ENCODE data around the gene TRIM2.

The TRIM2 gene

DNA sequence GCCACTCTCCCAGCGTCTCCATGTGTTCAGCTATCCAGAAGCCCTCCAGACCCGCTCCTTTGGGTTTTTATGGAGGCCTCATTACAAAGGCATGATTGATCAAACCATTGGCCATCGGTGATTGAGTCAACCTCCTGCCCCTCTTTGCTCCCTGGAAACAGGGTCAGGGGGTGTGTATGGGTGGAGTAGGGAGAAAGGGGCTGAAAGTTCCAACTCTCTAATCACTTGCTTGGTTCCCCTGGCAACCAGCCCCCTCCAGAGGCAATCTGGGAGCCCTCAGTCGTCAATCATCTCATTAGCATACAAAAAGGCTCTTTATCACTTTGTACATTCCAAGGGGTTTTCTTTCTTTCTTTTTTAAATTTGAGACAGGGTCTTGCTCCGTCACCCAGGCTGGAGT lies 2.3 kb downstream of the TRIM2 start:
- no peak for TF ChIP-seq ZNF274 (IDR thresholded peaks at IDR 0.05; ENCODE audit: low read depth, low read length)
- no peak overlapping the region for H3K4me3 ChIP-seq (ENCODE audit: low read length)

DNA sequence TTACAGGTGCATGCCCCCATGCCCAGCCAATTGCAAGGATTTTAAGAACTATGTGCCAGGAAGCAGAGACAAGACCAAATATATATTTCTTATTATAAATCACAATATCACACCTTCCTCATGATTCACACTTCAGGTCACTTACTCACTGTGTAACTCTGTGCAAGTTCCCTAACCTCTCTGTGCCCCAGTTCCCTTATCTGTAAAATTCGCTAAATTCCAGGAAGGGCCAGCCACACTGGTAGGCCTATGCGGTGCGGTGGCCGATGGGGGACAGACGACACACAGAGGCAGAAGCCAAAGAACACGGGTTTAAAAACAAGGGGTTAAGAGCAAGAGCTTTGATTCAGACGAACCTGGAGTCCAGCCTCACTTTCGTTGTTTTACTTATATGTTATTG lies 2.8 kb downstream of the TRIM2 start:
- no peak overlapping the region for H3K4me3 ChIP-seq (ENCODE audit: low read length)
- TF ChIP-seq ZNF274 (IDR thresholded peaks at IDR 0.05; ENCODE audit: low read depth, low read length), result no peak

DNA sequence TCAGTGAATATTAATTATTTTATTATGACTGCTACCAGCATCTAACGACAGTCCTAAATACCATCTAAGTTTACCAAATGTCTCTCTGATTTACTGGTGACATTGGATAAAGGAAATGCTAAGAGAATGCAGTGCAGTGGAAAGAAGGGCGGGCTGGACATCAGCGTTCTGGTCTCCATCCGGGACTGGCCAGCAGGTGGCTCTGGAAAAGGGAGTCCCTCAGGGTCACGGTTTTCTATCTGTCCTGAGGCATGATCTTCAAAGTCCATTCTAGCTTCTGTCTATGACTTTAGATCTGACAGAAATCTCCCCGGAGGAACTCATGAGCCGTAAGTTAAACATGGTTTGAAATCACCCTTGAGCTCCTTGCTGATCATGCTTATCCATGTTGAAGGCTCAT lies 3.3 kb downstream of the TRIM2 start:
- TF ChIP-seq ZNF274 (IDR thresholded peaks at IDR 0.05; ENCODE audit: low read depth, low read length), result no peak
- no peak overlapping the region for H3K4me3 ChIP-seq (ENCODE audit: low read length)

DNA sequence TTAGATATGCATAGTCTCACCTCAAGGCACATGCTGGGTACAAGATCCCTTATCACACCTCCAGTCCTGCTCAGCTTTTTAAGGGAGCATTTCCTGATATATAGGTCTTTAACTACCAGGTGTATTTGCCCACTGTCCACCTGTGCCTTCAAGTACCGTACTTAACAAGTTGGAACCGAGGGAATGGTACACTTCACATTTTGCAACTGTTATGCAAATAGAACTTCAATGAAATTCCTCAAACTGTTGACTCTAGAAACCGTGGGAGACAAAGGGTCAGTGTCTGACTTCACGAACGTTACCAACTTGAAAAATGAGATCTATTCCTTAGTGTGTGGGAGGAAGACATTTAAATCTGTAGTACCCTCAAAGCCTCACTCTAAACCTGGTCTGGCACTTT lies 5.2 kb downstream of the TRIM2 start:
- no peak for TF ChIP-seq ZNF274 (IDR thresholded peaks at IDR 0.05; ENCODE audit: low read depth, low read length)
- H3K4me3 ChIP-seq (ENCODE audit: low read length), result no peak overlapping the region

DNA sequence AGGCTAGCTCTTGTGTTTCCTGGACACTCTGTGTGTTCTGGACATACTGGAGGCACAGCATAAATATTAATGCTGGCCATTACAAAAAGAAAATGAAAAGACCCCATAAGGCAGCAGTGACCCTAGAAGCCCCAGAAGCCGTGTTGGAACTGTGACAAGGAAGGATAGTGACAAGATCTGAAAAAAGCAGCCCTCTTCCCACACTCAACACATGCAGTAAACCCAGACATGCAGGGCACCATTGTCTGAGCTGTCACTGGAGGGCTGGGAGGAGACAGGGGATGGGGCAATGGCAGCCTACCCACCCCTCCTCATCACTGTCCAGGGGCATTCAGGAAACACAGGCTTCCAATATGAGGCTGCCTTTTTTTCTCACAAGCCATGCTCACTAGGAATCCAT lies 6.5 kb downstream of the TRIM2 start:
- no peak overlapping the region for H3K4me3 ChIP-seq (ENCODE audit: low read length)
- TF ChIP-seq ZNF274 (IDR thresholded peaks at IDR 0.05; ENCODE audit: low read depth, low read length), result no peak

DNA sequence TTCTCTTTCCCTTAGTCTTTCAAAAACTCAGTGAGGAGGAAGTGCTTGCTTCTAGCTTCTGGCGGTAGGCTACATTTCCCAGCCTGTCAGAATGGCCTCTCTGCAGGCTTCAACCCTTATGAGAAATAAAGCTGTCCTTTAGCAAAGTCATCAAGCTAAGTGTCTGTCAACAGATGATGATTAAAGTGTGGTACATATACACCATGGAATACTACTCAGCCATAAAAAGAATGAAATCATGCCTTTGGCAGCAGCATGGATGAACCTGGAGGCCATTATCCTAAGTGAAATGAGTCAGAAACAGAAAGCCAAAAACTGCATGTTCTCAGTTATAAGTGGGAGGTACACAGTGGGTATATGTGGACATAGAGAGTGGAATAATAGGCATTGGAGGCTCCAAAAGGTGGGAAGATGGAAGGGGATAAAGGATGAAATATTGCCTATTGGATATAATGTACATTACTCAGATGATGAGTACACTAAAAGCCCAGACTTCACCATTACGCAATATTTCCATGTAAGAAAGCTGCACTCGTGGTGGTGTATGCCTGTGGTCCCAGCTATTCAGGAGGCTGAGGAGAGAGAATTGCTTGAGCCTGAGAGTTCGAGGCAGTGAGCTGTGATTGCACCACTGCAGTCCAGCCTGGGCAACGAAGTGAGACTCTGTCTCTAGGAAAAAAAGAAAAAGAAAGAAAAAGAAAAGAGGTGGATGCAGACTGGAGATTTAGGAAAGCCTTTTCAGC lies 7.9 kb downstream of the TRIM2 start:
- H3K4me3 ChIP-seq (ENCODE audit: low read length), result no peak overlapping the region
- TF ChIP-seq ZNF274 (IDR thresholded peaks at IDR 0.05; ENCODE audit: low read depth, low read length), result no peak

DNA sequence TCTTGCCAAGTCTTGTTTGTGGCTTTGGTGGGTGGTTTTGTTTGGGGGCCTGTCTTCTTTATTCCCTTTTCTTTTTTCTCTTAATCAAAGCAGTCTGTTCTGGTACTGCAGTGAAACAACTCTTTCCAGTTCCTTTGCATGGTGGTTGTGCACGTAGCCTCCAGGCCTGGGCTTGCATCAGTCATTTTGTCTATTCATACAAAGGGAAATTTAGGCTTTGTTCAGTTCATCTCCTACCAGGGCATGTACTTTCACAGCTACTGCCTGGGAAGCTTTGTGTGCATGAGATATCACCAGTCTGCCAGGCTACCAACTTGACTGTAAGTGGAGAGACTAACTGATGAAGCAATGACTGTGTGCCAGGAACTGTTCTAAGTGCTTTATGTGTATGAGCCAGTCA lies 8.5 kb downstream of the TRIM2 start:
- TF ChIP-seq ZNF274 (IDR thresholded peaks at IDR 0.05; ENCODE audit: low read depth, low read length), result no peak
- H3K4me3 ChIP-seq (ENCODE audit: low read length), result no peak overlapping the region

DNA sequence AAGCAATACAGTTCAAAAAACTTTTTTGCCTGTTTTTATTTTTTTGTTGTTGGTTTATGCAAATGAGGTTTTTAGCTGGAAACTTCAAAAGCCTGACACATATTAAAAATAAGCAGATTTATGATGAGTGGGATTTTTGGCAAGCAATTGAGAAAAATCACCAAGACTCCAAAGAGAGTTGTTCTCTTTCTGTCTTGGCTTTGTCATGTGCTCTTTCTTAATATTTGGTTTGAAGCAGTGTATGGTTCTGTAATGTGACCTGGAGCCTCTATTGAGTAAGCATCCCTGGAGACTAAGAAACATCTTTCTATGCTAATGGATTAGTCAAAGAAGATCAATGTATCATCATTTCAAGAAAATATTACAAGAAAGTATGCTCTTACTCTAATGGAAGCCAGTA lies 11.7 kb downstream of the TRIM2 start:
- H3K4me3 ChIP-seq (ENCODE audit: low read length), result no peak overlapping the region
- TF ChIP-seq ZNF274 (IDR thresholded peaks at IDR 0.05; ENCODE audit: low read depth, low read length), result no peak

DNA sequence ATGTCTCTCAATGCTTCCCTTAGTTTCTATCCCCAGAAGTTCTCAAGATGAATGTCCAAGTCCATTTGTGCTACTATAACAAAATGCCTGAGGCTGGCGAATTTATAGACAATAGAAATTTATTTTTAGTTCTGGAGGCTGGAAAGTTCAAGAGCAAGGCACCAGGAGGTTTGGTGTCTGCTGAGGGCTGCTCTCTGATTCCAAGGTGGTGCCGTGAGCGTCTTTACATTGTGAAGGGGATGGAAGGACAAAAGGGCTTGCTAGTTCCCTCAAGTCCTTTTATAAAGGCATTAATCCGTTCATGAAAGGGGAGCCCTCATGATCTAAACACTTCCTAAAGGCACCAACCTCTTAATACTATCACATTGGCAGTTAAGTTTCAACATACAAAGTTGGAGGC lies 12.3 kb downstream of the TRIM2 start:
- TF ChIP-seq ZNF274 (IDR thresholded peaks at IDR 0.05; ENCODE audit: low read depth, low read length), result no peak
- H3K4me3 ChIP-seq (ENCODE audit: low read length), result no peak overlapping the region

DNA sequence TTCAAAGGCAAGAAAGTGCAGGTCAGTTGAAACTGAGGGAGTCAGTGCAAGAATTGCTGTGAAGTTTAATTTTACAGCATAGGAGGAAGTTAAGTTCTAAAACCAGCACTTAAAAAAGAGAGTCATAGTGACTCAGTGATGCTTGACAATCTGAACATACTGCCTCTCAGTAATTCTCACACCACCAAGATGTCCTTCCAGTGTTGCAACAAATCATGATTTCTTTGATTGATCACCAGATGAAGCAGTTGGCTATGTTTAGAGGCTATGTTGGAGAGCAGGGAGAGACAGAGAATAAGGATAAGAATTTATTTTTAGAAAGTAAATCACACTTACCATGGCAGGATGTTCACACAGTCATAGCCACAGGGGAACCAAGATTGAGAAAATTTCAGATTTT lies 13.2 kb downstream of the TRIM2 start:
- H3K4me3 ChIP-seq (ENCODE audit: low read length), result no peak overlapping the region
- no peak for TF ChIP-seq ZNF274 (IDR thresholded peaks at IDR 0.05; ENCODE audit: low read depth, low read length)

DNA sequence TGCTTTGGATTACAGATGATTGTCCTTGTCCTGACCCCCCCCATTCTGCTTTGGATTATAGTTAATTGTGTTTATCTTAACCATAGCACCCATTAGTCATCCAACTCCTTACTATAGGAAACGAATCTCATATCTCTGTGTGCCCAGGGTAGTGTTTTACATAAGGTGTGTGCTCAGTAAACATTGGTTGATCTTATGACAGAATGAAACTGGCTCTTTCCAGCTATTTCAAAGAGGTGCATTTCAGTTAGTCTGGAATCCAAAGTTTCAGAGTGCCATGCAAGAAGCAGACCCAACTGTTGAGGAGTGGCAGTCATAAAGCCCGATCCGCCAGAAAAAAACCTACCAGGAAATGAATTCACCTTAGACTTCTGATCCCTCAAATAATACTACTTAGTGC lies 14.7 kb downstream of the TRIM2 start:
- no peak overlapping the region for H3K4me3 ChIP-seq (ENCODE audit: low read length)
- TF ChIP-seq ZNF274 (IDR thresholded peaks at IDR 0.05; ENCODE audit: low read depth, low read length), result no peak

DNA sequence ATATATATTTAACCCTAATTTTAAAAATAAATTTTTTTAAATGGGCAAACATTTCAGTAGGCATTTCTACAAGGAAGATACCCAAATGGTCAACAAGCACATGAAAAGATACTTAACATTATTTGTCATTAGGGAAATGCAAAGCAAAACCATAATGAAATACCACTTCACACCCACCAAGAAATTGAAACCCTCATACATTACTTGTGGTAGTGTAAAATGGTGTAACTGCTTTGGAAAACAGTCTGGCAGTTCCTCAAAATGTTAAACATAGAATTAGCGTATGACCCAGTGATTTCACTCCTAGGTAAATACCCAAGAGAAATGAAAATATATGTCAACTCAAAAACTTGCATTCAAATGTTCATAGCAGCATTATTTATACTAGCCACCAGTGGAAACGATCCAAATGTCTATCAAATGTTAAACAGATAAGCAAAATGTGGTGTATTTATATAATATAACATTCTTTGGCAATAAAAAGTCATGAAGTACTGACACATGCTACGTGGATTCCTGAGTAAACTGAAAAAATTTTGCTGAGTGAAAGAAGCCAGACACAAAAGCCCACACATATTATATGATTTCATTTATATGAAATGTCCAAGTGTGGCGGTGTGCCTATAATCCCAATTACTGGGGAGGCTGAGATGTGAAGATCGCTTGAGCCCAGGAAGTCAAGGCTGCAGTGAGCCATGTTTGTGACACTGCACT lies 16.6 kb downstream of the TRIM2 start:
- TF ChIP-seq ZNF274 (IDR thresholded peaks at IDR 0.05; ENCODE audit: low read depth, low read length), result no peak
- no peak overlapping the region for H3K4me3 ChIP-seq (ENCODE audit: low read length)

DNA sequence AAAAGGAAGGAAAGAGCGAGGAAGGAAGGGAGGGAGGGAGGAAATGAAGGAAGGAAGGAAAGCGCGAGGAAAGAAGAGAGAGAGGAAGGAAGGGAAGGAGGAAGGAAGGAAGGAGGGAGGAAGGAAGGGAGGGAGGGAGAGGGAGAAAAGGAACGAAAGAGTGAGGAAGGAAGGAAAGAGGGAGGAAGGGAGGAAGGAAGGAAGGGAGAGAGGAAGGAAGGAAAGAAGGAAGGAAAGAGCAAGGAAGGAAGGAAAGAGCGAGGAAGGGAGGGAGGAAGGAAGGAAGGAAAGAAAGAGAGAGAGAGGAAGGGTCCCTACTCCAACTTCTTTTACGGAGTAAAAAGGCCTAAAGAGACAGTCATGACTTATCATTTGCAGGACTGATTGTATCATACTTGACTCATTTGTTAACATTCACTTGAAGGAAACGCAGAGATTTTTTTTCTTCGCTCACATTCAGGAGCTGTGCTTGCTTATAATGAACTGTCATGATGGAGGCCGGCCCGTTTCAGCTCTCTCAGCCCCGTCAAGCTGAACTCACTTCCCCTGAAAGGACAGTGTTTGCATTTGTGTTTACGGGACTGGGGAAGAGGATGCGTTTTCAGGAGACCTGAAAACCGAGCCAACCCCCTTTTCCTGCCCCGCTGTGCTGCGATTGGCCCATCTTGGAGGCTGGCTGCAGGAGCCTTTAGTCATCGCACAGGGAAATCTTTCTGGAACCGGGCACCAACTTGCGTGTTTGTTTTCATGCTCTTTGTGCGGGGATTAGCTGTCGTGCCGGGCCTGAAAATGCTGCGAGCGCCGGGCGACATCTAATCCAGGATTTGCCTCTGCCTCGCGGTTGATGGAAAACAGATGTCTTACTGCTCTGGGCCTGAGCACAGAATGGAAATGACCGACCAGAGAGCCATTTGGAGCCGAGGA lies 17.8 kb downstream of the TRIM2 start:
- no peak for TF ChIP-seq ZNF274 (IDR thresholded peaks at IDR 0.05; ENCODE audit: low read depth, low read length)
- H3K4me3 ChIP-seq (ENCODE audit: low read length), result peak overlapping the region; percentile 55; the same call in 1 of the 2 replicates

DNA sequence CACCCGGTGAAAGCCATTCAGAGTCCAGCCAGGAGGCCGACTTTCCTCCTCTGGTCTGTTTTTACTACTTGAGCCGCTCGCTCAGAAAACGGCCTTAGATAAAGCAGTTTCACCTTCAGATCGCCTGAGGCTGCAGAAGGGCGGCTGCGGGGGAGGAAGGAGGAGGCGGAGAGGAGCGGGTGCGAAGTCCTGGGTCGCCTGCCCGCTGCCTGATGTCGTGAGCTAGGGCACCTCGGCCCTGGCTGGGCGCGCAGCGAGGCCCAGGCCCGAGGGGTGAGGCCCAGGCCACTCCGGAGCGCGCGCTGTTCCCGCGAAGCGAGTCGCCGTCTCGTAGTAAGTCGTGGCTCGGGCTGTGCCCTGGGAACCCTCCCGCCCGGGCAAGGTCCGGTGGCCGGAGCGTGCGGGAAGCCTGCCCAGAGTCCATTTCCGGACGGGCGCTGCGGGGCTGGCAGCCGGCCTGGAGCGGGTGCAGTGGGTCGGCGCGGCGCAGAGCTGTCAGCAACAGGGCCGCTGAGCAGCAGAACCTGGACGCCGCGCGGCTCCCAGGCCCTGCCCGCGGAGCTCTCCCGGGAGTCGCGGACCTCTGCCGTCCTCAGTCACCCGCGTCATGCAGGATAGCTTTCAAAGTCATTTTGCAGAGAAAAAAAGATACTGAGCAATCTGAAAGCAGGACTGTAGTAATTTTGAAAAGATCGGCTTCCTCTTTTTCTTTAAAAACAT lies 18.6 kb downstream of the TRIM2 start:
- H3K4me3 ChIP-seq (ENCODE audit: low read length), result peak overlapping the region; percentile 55; the same call in 1 of the 2 replicates
- no peak for TF ChIP-seq ZNF274 (IDR thresholded peaks at IDR 0.05; ENCODE audit: low read depth, low read length)

Data from GM08714 (cell line).